Activated CD8-positive, alpha-beta memory T cell treated with anti-CD3 and anti-CD28 coated beads, Interleukin-2, amount 50 U/mL, for 1 hour (primary cell): ENCODE measurements around the gene ITIH3.
"Not testable (repeated sequence)": the region's sequence is repeated elsewhere in the genome, so short reads cannot be mapped to it uniquely, and the experiment has no call there.

Experiments used
- DNase-seq: peaks from one replicate; pipeline ENCODE4 v3.0.0-alpha.2; 2020; ENCODE audit errors: extremely low read depth

Gene ITIH3, protein sequence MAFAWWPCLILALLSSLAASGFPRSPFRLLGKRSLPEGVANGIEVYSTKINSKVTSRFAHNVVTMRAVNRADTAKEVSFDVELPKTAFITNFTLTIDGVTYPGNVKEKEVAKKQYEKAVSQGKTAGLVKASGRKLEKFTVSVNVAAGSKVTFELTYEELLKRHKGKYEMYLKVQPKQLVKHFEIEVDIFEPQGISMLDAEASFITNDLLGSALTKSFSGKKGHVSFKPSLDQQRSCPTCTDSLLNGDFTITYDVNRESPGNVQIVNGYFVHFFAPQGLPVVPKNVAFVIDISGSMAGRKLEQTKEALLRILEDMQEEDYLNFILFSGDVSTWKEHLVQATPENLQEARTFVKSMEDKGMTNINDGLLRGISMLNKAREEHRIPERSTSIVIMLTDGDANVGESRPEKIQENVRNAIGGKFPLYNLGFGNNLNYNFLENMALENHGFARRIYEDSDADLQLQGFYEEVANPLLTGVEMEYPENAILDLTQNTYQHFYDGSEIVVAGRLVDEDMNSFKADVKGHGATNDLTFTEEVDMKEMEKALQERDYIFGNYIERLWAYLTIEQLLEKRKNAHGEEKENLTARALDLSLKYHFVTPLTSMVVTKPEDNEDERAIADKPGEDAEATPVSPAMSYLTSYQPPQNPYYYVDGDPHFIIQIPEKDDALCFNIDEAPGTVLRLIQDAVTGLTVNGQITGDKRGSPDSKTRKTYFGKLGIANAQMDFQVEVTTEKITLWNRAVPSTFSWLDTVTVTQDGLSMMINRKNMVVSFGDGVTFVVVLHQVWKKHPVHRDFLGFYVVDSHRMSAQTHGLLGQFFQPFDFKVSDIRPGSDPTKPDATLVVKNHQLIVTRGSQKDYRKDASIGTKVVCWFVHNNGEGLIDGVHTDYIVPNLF

GRCh38 chr3:52794612-52795099 is at the start of gene ITIH3:
TSS of gene ITIH3 (plus strand) at chr3:52794796. CDS start at chr3:52794804, 8 bp downstream.
- no peak for DNase-seq

DNA sequence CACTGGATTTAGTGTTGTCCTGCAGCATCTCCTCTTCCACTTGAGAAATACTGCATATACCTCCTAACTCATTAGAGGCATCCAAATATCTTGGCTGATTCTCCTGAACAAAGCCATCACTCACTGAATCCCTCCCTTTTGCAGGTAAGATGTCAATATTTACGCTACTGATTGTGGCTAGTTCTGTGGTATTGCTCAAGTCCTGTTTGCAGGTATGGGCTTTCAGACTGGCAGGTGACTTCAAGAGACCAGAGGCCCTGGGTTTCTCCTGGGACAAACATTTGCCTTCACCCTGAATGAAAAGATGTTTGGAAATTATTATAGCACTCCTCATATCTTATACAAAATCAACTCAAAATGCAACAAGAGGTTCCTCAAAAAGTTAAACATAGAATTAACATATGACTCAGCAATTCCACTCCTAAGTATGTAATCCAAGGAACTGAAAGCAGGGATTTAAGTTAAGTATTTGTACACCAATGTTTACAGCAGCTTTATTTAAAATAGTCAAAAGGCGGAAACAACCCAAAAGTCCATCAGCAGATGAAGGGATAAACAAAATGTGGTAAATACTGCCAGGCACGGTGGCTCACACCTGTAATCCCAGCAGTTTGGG is 42.4 kb upstream of the ITIH3 start:
- DNase-seq: no peak

- DNase-seq: no peak
Observed at GRCh38 chr3:52754373-52754772, 40.2 kb upstream of the ITIH3 start.

- no peak for DNase-seq
Observed at GRCh38 chr3:52756141-52756540, 38.5 kb upstream of the ITIH3 start.

- no peak for DNase-seq
Observed at GRCh38 chr3:52763466-52763865, 31.1 kb upstream of the ITIH3 start.

- DNase-seq: no peak
Observed at GRCh38 chr3:52769786-52770455, 24.7 kb upstream of the ITIH3 start.

DNA sequence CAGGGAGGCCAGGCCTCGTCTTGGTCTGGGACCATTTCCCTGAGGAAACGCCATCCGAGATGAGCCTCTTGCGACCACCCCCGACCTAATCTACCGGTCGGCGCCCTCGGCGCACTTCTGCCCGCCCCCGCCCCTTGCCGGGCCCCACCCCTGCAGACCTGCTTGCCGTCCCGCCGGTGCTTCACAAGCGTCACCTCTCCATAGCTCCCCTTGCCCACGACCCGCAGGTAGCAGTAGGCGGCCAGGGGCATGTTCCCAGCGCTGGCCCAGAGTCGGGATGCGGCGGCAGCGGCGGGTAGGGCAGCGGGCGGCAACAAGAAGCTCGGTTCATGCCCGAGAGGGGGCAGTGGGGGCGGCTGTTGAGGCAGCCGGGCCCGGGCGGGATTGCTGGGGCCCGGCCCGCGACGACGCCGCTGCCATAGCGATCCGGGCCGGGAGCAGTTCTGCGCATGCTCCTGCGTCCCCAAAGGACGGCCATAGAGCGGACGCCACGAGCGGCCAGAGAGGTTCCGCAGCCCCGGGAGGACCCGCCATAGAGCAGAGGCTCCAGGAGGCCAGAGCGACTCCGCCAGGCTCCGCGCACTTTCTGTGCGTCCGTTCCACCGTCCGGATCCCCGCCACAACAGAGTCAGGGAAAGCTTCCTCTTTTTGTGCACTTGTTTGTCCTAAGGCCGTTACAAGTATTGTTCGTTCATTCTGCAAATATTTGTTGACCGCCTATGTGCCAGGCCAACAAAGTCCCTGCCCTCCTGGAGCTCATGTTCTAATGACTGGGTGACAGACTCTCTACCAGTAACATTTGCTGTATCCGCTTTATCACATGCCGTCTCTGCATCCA is 23.9 kb upstream of the ITIH3 start, which contains the start of gene NEK4:
Gene NEK4 (minus strand): TSS at position 445 of the 838 bp plus-strand sequence. CDS start 194 bp downstream, at position 251.
- DNase-seq: peak; percentile 61

DNA sequence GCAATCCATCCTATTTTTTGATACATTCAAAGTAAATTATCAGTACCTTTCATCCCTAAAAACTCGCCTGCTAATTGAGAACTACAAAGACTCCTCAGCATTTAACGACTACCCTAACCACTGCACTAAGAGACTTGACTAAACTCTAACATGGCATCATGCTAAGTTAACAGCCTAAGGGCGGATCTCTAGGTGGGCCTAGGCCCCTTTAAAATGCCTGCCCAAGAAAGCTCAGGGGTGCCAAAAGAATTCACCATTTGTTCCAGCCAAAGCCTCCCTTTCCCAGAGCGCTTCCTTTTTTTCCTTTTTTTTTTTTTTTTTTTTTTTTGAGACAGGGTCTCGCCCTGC is 23.3 kb upstream of the ITIH3 start:
- no peak for DNase-seq

DNA sequence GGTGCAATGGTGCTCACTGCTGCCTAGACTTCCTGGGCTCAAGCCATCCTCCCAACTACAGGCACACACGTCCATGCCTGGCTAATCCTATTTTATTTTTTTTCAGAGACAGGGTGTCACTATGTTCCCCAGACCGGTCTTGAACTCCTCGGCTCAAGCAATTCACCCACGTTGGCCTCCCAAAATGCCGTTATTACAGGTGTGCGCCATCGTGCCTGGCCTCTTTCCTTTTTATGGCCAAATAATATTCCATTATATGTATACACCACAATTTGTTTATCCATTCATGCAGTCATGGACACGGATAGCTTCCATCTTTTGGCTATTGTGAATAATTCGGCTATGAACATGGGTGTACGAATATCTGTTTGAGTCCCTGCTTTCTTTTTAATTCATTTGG is 22.9 kb upstream of the ITIH3 start:
- no peak for DNase-seq

- DNase-seq: no peak
Observed at GRCh38 chr3:52773361-52774065, 21.1 kb upstream of the ITIH3 start.

- DNase-seq: no peak
Observed at GRCh38 chr3:52774066-52774713, 20.4 kb upstream of the ITIH3 start.

GRCh38 chr3:52774901-52775864 is 19.4 kb upstream of the ITIH3 start:
- DNase-seq: no peak

GRCh38 chr3:52775877-52776276 is 18.7 kb upstream of the ITIH3 start:
- DNase-seq: no peak

GRCh38 chr3:52776486-52776885 is 18.1 kb upstream of the ITIH3 start:
- DNase-seq: not testable (repeated sequence)

DNA sequence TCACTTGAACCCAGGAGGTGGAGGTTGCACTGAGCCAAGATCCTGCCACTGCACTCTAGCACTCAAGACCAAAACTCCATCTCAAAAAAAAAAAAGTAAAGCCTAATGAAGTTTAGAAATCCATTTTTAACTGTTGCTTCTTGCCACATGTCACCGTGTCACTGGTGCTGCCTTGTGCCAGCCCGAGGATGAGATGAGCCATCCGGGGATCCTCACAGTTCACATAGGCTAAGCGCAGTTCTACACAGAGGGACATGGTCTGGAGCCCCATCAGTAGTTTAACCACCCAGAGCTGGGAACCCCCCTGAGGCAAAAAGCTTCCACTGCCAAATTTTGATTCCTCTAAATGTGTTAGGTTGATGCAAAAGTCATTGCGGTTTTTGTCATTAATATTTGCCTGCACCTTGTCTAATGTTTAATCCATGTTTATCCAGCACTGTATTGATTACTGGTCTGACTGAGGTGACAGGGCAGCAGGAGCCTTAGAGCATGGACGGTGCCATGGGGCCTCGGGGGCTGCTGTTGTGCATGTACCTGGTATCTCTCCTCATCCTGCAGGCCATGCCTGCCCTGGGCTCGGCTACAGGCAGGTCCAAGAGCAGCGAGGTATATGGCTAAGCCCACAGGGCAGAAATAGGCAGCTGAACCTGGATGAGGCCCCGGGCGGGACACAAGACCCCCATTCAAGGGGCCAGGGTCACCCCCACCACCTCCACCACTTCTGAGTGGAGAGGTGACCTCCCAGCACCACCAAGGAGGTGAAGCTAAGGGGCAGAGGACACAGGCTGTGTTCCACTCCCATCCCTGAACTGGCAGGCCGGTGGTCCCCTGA is 17.3 kb upstream of the ITIH3 start, which contains the start of gene ITIH1:
Gene ITIH1 (plus strand): TSS at position 473 of the 832 bp plus-strand sequence. CDS start 17 bp downstream, at position 490.
- DNase-seq: no peak

DNA sequence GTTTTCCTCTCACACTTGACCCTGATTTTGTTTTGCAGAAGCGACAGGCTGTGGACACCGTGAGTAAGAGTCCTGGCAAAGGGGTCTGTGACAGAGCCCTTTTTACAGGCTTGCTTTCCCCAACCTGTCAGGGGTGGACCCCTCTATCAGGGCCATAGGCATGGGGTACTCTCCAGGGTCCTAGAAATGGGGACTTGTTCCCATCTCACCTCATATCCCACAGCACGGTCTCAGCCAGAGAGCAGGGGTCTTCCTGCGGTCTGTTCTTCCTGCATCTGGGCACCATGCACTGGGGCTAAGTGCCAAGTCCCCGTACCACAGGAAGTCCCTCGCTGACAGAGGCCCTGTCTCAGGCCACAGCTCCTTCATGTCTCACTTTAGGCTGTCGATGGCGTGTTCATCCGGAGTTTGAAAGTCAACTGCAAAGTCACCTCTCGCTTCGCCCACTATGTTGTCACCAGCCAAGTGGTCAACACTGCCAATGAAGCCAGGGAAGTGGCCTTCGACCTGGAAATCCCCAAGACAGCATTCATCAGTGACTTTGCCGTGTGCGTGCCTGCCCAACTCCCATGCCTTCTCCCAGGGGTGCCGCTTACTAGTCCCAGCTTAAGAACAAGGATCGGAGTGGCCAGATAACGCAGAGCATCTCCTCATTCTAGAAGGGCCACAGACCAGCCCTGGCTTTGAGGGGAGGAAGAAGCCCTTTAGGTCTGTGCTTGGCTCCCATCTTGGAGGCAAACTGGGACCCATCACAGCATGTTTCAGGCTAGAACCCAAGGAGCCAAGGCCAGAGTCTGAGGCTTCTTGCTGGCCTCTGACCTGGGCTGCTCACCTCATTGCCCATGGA is 16.4 kb upstream of the ITIH3 start:
- no peak for DNase-seq
